Inferior parietal cortex (tissue), 1 donor: ENCODE data around the gene FGF23.

Source experiments
- DNase-seq: peaks from one replicate; pipeline ENCODE4 v3.0.0-alpha.2; 2016; ENCODE audit errors: extremely low spot score

FGF23 gene

GRCh38 chr12:4383304-4383865, 3.9 kb upstream of the FGF23 start:
- no peak for DNase-seq

DNA sequence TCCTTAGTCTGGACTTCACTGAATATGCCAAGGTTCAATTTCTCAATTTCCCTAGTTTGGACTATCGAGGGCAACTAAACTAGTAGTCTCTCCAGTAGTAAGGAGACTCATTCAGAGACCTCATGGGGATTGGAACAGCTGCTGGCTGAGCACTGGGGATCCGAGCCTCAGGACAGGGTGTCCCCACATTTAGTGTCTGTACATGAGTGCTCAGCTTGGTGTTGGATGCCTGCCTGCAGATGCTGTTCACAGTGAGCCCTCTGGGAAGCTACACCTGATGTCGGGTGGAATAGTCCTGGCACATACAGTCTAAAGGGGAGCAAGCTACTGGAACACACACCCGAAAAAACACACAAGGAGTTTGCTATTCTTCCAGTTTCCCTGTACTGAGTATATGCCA, 820 bp upstream of the FGF23 start:
- DNase-seq: no peak

DNA sequence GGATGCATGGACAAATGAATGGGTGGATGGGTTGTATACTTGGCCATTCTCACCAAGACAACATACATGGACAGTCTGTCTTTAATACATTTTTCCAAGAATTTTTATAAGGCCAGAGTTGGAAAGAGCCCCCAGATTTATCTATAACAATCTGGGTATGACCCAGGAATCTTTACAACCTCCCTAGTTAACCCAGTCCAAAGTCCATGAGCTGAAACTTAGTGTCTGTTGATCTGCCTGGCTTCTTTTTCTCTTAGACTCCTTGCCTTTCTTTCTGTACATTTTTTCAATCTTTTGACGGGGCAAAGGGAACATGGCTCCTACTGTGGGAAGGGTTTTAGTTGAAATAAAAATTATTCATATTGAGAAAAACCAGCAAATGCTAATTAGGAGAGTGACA, 740 bp downstream of the FGF23 start:
- no peak for DNase-seq

DNA sequence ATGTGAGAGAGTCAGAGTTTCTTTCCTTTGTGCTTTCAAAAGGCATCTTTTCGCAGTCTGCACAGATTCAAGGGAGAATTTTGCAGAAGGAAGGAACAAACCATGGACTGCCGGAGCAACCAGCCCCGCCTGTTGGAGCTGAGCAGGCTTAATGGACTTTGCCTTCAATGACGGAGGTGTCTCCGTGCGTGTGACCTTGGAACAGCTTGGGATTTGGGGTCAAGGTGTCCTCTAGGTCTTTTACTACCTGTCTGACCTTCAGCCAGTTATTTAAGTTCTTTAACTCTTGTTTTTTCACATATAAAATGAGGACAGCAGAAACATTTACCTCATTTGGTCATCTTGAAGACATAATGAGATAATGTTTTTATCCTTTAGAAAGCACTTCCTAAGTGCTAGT, 4.1 kb downstream of the FGF23 start:
- no peak for DNase-seq

DNA sequence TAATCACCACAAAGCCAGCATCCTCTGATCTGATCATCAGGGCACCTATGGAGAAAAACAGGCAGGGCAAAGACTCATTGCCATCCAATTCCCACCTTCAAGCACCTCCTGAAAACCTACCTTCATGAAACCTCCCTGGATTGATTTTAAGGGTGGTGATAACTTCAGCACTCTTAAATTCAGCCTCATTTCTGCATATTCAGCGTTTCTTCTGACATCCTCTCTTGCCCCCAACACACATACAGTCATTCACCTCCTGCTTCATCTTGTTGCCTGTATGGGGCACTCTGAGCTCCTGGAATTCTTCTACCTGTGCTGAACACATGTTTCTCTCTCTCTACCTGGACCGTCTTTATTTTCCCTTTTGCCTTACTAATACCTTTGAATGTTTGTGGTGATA, 6.9 kb downstream of the FGF23 start:
- no peak for DNase-seq

- DNase-seq: no peak
These were observed 9.2 kb downstream of the FGF23 start for GRCh38 chr12:4370265-4370664.

DNA sequence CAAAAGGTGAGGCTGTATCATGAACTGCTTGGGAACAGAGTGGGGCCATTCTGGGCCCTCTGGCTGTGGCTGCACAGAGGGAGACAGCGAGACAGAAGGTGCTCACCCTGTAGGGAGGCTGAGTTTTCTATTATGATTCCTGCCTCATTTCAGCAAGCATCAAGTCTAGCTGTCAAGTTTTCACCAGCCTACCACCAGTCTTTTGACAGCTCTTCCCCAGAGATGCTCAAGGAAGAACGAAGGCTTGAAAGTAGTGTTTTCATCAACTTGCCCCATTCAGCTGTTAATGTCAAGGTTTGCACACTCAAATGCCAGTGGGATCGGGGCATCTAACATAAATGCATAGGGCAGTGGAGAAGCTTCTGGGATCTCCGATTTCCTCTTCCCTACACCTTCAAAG, 10.0 kb downstream of the FGF23 start:
- DNase-seq: no peak

DNA sequence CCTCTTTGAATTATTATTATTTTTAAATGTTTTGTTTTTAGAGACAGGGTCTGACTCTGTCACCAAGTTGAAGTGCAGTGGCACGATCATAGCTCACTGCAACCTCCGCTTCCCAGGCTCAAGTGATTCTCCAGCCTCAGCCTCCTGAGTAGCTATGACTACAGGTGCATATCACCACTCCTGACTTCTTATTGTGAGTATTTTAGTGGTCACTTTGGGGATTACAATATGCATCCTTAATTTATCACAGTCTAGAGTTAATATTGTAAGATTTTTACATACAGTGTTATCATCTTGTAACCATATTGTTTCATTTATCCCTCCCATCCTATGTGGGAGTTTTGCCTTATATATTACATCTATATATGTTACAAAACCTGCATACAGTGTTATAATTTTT, 13.4 kb downstream of the FGF23 start:
- no peak for DNase-seq

DNA sequence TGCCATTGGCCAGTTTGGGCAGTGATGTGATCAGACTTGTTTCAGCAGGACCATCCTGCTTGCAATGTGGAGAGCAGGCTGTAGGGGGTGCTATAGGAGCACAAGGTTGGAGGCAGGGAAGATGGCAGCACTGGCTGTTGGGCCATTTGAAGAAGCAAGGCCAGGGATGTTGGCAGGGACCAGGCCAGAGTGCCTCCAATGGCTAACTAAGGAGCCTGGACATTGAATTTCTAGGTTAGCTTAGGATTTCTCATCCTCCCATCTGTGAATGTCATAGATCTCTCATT, 23.5 kb downstream of the FGF23 start:
- DNase-seq: no peak

DNA sequence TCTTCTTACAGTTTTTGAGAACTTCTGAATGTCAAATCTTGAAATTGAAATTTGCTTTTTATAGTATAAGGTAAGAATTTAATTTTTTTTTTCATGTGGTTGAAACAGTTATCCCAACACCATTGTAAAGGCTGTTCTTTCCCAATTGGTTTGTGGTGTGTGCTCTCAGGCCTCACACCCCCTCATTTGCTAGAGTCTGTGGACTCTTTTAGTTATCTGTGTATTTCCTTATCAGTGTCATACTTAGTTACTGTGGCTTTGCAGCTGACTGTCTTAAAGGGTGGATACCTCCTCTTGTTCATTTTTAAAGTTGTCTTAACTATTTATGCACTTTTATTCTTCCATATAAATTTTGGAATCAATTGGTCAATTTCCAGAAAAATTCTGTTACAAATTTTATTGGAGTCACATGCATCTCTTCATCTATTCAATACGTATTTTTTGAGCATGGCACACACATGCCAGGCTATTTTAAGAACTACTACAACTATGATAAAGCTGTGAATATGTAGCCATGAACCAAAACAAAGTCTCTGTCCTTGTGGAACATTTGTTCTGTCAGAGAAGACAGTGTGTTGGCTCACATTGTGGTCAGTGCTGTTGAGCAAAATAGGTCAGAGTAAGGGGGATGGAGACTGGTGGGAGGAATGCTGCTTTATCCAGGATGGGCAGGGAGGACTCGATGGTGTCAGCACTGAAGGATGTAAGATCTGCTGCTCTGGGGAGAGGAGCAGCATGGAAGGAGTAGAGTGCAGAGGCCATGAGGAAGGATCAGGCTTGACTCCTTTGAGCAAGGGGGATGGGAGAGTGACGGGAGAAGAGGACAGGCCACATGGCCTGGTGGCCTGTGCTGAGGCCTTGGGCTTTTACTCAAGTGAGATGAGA, 24.1 kb downstream of the FGF23 start:
- no peak for DNase-seq

DNA sequence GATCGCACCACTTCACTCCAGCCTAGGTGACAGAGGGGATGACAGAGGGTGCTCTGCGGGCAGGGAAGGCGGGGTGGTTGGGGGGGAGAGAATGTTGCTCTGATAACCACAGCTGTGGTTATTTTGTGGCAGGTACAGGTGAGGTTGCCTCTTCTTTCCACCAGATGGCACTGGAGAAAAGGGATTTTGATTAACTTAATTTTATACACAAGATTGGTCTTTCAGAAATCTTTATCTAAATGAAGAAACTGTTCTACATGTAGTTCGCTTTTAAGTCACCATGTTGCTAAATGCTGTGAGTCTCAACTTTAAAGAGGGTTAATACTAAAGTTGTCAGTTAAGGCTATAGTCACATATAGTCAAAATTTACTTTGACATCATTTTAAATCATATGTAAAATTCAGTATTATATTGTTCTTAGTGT, 25.7 kb downstream of the FGF23 start:
- peak; percentile 45 for DNase-seq

DNA sequence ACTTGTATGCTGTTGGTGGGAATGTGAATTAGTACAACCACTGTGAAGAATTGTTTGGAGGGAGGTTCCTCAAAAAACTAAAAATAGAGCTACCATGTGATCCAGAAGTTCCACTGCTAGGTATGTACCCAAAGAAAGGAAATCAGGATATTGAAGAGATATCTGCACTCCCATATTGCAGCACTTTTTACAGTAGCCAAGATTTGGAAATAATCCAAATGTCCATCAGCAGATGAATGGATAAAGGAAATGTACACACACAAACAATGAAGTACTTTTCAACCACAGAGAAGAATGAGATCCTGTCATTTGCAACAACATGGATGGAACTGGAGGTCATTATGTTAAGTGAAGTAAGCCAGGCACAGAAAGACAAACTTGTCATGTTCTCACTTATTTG, 32.6 kb downstream of the FGF23 start:
- no peak for DNase-seq

DNA sequence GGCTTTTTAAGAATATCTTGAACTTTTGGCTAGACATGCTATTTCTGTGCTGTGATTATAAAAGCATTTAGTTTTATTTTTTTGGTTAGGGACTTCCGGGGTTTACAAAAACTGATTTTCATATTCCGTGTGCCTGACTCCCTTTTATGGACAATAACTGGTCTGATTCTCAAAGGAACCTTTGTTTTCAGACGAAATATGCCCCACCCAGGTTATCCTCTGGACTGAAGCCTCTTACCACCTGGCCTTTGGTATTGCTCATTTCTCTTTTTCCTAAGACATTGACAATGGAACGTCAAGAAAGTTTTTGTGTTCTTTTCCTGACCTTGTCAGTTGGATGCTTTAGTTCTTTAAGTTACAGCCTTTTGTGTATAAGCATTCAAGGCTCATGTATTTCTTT, 47.7 kb downstream of the FGF23 start:
- DNase-seq: no peak

DNA sequence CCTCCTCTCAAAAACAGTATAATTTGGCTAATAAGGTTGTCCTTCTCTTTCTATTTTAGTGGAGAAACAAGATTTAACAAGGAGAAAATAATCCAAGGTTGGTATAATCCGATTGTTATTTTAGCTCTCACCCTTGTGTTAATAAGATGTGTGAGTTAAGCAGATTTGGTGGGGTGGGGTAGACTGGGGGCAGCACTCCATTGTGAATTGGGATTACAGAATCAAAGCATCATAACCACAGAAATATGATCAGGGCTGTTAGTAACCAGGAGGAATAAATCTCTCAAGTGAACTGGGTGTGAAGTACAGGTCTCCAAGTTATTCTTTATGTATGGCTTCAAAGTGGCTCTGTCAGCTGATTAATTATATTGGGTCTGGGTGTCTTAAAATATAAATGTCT, 48.3 kb downstream of the FGF23 start:
- DNase-seq: no peak

DNA sequence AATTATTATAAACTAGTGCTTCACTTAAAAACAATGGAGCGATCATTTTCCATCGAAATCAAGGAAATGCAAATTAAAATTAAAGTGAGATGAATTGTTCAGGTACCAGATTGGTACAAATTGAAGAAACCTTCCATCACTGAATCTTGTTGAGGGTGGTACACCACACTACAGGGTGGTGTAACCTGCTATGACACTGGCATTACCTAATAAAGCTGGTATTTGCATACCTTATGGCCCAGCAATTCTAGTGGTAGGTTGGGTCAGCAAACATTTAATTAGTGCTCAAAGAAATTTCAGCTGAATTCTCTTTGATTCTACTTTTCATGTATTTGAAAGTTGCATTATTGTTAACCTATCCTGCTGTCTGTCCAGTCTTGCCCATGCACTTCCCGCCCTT, 49.3 kb downstream of the FGF23 start:
- no peak for DNase-seq

- no peak for DNase-seq
These were observed 52.2 kb downstream of the FGF23 start for GRCh38 chr12:4327293-4327692.

DNA sequence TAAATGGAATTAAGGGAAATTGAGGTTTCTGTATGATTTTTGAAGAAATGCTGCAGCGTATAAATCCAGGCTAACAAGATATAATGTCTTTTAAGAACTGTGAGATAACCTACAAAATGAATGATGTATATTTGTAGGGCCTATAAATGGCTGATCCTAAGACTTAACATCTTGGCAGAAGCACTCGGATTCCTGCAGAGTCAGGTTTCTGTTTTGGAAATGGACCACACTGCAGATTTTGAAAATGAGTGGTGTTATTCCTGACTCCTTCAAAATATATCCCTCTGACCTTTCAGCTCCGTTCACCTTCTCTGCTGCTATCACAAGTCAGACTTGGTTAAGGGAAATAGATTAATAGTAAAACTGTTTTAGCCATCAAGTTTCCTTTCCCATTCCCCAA, 53.5 kb downstream of the FGF23 start:
- DNase-seq: no peak

DNA sequence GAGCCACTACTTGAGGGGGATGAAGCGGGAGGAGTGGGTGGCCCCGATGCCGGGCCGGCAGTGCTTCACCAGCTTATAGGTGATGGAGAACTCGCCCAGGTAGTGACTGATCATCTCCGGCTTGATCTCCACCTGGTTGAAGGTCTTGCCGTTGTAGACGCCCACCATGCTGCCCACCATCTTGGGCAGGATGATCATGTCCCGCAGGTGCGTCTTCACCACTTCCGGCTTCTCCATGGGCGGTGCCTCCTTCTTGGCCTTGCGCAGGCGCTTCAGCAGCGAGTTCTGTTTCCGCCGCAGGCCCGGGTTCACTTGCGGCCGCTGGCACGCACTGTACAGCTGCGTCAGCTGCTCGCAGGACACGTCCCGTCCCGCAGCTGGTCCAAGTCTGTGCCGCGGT, 55.1 kb downstream of the FGF23 start:
- DNase-seq: no peak

GRCh38 chr12:4323396-4323795, 56.1 kb downstream of the FGF23 start:
- DNase-seq: no peak

DNA sequence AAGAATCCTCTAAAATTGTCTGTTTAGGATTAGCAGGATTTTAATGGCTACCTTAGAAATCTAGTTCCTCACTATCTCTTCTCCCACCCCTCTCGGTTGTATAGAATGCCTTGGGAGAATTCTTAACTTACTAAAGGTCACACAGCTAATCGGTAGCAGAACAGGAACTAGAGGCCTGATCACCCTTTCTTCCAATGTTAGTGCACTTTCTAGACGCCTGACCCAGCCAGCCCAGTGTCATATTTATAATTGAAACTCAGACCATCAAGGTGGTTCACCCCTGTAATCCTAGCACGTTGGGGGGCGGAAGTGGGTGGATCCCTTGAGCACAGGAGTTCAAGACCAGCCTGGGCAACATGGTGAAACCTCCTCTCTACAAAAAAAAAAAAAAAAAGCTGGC, 56.8 kb downstream of the FGF23 start:
- no peak for DNase-seq

- DNase-seq: peak; percentile 90
These were observed 58.4 kb downstream of the FGF23 start, which contains the start of gene TIGAR for GRCh38 chr12:4320853-4321701. TSS of gene TIGAR (plus strand) at chr12:4321213. CDS start at chr12:4321272, 59 bp downstream.

DNA sequence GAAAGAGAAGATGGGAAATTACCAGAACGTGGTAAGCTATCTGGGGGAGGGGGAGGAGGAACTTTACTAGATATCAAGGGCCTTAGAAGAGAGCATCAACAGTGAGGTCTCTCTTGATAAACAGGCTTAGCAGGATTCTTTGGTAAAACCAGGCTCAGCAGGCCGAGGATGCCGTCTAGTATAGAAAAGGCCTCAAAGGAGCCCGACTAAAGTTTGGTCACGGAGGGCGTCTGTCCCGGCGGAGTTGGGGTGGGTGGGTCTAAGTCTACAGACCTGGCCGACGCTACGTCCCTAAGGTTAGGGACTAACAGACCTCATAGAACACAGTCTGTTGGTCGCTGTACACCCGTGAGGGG, 59.0 kb downstream of the FGF23 start:
- DNase-seq: no peak
